ENCODE data around the gene LZTR1. TPM values are rescaled to one million over a fixed set of nuclear protein-coding genes. Genes with fewer than 3 reads are reported as not detected.

Gene LZTR1
- total and polyA plus RNA-seq, 10 donors: 21.9 to 76.2 (median 54.2) TPM

DNA sequence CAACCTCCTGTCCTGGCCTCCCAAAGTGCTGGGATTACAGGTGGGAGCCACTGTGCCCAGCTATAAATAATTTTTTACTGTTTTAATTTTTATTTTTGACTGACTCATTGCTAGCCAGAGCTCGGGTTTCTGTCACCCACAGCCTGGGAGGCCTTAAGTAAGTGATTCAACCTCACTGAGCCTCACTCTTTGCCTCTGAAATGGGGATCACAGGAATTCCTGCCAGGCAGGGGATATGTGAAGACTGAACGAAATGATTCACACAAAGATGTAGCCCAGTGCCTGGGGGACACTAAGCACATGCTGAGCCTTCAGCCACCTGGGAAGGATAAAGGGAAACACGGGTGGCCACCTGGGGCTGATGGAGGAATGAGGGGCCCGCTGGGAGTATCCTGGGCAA, 59.8 kb downstream of the LZTR1 start:
- H3K4me3 ChIP-seq: no peak overlapping the region
- H3K27me3 ChIP-seq (replicated peaks in 1 of 7): peaks cover 0 to 37% (median 0%) of the 10 kb centered on the region in 7 donors
- no peaks in the 10 kb centered on the region for H3K36me3 ChIP-seq
- intact Hi-C loops (cut with DNase I; ENCODE audit: low total_unique reads): no loop called here
- no peak for DNase-seq
- H3K4me1 ChIP-seq: peaks cover 11 to 34% (median 29%) of the 10 kb centered on the region in 6 donors
- no peak overlapping the region for H3K27ac ChIP-seq
- 71 to 89% (median 87%) methylated on average over 4 of the region's 4 CpGs for WGBS, 5 donors
- no peaks in the 10 kb centered on the region for H3K9me3 ChIP-seq
- TF ChIP-seq, protein P1, sequence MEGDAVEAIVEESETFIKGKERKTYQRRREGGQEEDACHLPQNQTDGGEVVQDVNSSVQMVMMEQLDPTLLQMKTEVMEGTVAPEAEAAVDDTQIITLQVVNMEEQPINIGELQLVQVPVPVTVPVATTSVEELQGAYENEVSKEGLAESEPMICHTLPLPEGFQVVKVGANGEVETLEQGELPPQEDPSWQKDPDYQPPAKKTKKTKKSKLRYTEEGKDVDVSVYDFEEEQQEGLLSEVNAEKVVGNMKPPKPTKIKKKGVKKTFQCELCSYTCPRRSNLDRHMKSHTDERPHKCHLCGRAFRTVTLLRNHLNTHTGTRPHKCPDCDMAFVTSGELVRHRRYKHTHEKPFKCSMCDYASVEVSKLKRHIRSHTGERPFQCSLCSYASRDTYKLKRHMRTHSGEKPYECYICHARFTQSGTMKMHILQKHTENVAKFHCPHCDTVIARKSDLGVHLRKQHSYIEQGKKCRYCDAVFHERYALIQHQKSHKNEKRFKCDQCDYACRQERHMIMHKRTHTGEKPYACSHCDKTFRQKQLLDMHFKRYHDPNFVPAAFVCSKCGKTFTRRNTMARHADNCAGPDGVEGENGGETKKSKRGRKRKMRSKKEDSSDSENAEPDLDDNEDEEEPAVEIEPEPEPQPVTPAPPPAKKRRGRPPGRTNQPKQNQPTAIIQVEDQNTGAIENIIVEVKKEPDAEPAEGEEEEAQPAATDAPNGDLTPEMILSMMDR (IDR thresholded peaks at IDR 0.05 in 8 of 11, conservative IDR thresholded peaks at IDR 0.05 in 3 of 11): no peak
- TF ChIP-seq POLR2A (IDR thresholded peaks at IDR 0.05) (no peak), POLR2AphosphoS5 (IDR thresholded peaks at IDR 0.05) (no peak)

DNA sequence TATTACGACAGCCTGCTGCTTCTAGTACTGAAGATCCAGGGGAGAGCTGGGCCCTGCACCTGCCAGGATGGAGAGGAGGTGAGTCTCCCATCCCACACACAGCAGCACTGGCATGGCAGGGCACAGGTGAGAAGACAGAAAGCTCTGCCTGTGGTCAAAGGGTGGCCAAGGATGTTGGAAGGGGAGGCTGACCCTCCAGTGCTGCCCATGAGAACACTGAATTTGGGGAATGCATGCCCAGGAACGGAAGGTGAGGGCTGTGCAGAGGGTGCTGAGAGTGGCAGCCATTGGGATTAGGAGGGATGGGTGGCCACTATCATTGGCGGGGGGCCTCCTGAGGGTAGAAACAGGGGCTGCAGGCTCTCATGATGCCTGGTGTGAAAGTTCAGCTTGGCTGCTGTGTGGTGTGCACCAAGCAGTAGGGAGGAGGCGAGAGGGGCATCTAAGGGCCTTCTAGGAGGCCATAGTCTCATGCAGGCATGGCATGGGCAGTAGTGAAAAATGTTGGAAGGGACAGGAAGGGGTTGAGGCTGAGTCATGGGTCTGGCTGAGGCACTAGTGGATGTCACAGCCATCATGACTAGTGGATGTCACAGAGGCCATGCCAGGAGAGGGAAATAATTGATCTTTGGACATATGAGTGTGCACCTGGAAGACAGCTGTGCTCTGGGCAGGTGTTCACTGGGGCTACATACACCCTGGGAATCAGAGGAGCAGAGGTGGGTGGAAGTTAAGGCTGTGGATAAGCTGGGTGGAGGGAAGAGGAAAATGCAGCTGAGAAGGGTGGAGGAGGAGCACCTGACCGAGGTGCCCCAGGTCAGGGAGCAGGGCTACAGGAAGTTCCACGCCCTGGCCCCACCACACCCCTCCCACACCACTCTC, 61.1 kb downstream of the LZTR1 start:
- Histone ChIP-seq H3K4me3 (no peak overlapping the region), H3K4me1 (peaks cover 11 to 34% (median 29%) of the 10 kb centered on the region in 6 donors), H3K36me3 (no peaks in the 10 kb centered on the region), H3K27me3 (replicated peaks in 1 of 7) (peaks cover 0 to 37% (median 0%) of the 10 kb centered on the region in 7 donors), H3K27ac (peak overlapping the region in 2 of 8 donors; percentile 69 to 79), H3K9me3 (no peaks in the 10 kb centered on the region)
- no peak for TF ChIP-seq POLR2AphosphoS5 (IDR thresholded peaks at IDR 0.05)
- TF ChIP-seq, protein P1 (IDR thresholded peaks at IDR 0.05 in 8 of 11, conservative IDR thresholded peaks at IDR 0.05 in 3 of 11): no peak
- no peak for TF ChIP-seq POLR2A (IDR thresholded peaks at IDR 0.05)
- peak; percentile 22 for DNase-seq
- WGBS, 5 donors: 78 to 82% (median 80%) methylated on average over 6 of the region's 6 CpGs
- intact Hi-C loops (cut with DNase I; ENCODE audit: low total_unique reads): no loop called here

DNA sequence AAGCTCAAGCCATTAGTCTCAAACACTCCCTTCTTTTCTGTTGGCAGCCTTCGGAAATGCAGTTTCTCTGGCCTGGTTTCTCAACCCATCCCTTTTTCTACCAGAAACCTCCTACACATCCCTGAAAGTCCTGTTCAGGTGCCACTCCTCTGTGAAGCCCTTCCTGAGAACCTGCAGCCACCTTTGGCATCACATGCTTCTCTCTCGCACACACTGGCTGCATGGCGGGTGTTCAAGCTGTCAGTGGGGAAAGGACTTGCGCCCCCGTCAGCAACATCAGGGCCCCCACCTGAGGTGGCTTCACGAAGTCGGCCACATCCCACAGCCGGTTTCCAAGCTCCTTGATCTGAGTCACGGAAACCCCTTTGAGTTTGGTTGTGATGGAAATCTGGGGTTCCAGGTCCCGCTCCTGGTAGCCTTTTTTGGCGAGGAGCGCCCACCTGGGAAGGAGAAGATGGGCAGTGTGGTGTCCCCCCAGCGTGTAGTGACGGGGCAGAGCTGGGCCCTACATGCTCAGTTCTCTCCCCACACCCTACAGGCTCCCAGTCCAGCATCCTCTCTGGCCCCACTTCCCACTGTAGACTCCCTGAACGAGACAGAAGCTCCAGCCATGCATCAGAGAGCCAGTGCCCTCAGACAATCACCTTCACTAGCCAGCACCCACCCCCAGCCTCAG, 61.9 kb downstream of the LZTR1 start:
- 85 to 92% (median 86%) methylated on average over 11 to 15 of the region's 15 CpGs for WGBS, 5 donors
- Histone ChIP-seq H3K4me3 (peak overlapping the region in 2 of 8 donors; percentile 38 to 55), H3K27ac (peak overlapping the region in 4 of 8 donors; percentile 49 to 79 (median 66)), H3K27me3 (replicated peaks in 1 of 7) (peaks cover 0 to 37% (median 0%) of the 10 kb centered on the region in 7 donors), H3K36me3 (no peaks in the 10 kb centered on the region), H3K4me1 (peaks cover 11 to 34% (median 29%) of the 10 kb centered on the region in 6 donors), H3K9me3 (no peaks in the 10 kb centered on the region)
- intact Hi-C loops (cut with DNase I; ENCODE audit: low total_unique reads): no loop called here
- DNase-seq: peak; percentile 36
- no peak for TF ChIP-seq POLR2A (IDR thresholded peaks at IDR 0.05)

DNA sequence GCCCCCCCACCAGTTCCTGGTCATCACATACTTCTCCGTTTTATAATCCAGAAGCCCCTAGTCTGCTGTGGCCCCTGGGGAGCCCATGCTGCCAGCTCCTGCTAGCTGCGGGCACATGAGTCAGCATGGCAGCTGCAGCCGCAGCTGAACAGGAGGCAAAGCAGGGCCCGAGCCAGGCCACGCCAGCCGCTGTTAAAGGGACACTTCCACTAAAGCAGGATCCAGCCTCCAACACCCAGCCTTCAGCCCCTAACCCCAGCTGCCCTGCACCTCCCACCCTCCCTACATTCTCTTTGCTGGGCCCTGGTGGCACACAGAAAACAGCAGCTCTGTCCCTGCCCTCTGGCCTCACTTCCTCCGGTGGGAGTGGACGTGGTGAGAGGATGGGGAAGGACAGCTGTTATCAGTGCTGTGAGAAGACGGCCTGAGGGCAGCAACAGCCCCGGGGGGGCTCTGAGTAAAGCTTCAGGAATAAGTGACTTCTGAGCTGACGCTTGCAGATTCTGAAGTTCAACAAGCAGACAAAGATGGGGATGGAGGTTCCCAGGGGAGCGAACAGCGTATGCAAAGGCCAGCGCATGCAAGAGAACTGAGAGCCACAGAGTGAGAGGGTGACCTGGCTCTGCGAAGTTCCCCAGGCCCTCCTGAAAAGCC, 63.0 kb downstream of the LZTR1 start:
- WGBS, 5 donors: 6 to 12% (median 11%) methylated on average over 10 to 15 of the region's 15 CpGs
- Histone ChIP-seq H3K4me1 (peaks cover 11 to 34% (median 29%) of the 10 kb centered on the region in 6 donors), H3K27me3 (replicated peaks in 1 of 7) (peaks cover 0 to 37% (median 0%) of the 10 kb centered on the region in 7 donors), H3K9me3 (no peaks in the 10 kb centered on the region), H3K36me3 (no peaks in the 10 kb centered on the region), H3K4me3 (peak overlapping the region; percentile 12 to 55 (median 20)), H3K27ac (peak overlapping the region in 5 of 8 donors; percentile 20 to 79 (median 62))
- peak; percentile 79 for DNase-seq
- TF ChIP-seq POLR2AphosphoS5 (IDR thresholded peaks at IDR 0.05): no peak
- TF ChIP-seq, protein P1 (IDR thresholded peaks at IDR 0.05 in 8 of 11, conservative IDR thresholded peaks at IDR 0.05 in 3 of 11): no peak
- no peak for TF ChIP-seq POLR2A (IDR thresholded peaks at IDR 0.05)
- intact Hi-C loops (cut with DNase I; ENCODE audit: low total_unique reads): no loop called here

Measured in spleen (tissue), 11 donors.